K562 (cell line): ENCODE measurements around the gene EEF1AKMT4. TPM values are rescaled to one million over a fixed set of nuclear protein-coding genes. Genes with fewer than 3 reads are reported as not detected.

Experiments
- ATAC-seq: fragments of 200-7000 bp; cut with Tn5 transposase; 3 replicates; pipeline ENCODE4 v1.9.1; 2020; ENCODE audit warnings: moderate library complexity
- BruUV-seq: library from RNA; stranded (reverse); fragments of 400-500 nt; replicated peaks from 2 replicates; lab custom pipeline; 2021; lab: Mats Ljungman, UMichigan
- CTCF ChIA-PET: fragments of 300-600 bp; formaldehyde crosslinking; extraction: SDS; loops from one replicate; lab custom pipeline; 2021; ENCODE audit warnings: low intra/inter-chr PET ratio; lab: Yijun Ruan, JAX
- POLR2A ChIA-PET: fragments of 300-600, 350-650 bp; sonication (Branson Sonifier 250); formaldehyde crosslinking; extraction: SDS; loops from one replicate; lab custom pipeline; 2021; ENCODE audit warnings: antibody characterized with exemption, inconsistent platforms; lab: Yijun Ruan, JAX
- DNase-seq, 4 experiments: peaks; one replicate each; pipeline versions ENCODE4 v3.0.0 to v3.0.0-alpha.2; 2011 to 2018; ENCODE audit warnings: low spot score in 3 of 4, mixed read lengths in 3 of 4; ENCODE audit errors: extremely low read depth in 1 of 4
- FAIRE-seq: peaks from 2 replicates; lab custom pipeline; 2011; peaks lifted over from hg19 to GRCh38; lab: Jason Lieb, UNC
- H2AFZ ChIP-seq: 2 replicates; pipeline ENCODE4 v1.6.0; 2011; ENCODE audit warnings: low read depth, low read length, control low read depth, inconsistent platforms
- H3K27ac ChIP-seq: fragments of 200-600 bp; 3 replicates; pipeline ENCODE4 v1.8.0; 2011; ENCODE audit warnings: low read depth, mild to moderate bottlenecking, control low read depth, inconsistent platforms, low read length, moderate library complexity, mixed read lengths; ENCODE audit errors: extremely low read depth
- H3K27me3 ChIP-seq, 2 experiments: fragments of 300-600 bp in 1 of 2; 2 replicates in 1 of 2; 3 replicates in 1 of 2; pipeline versions ENCODE4 v1.6.0 to v1.8.0; 2011; ENCODE audit warnings: inconsistent platforms in 2 of 2, low read length in 2 of 2, mild to moderate bottlenecking in 1 of 2, mixed read lengths in 1 of 2, moderate library complexity in 1 of 2; ENCODE audit not compliant: control insufficient read depth in 2 of 2, insufficient read depth in 2 of 2
- H3K36me3 ChIP-seq: fragments of 300-600 bp; 3 replicates; pipeline ENCODE4 v1.8.0; 2011; ENCODE audit warnings: mild to moderate bottlenecking, low read length, inconsistent platforms; ENCODE audit not compliant: control insufficient read depth, insufficient read depth
- H3K4me1 ChIP-seq, 2 experiments: fragments of 200-600 bp in 1 of 2; replicated peaks in 1 of 2; 2 replicates in 1 of 2; 3 replicates in 1 of 2; pipeline versions ENCODE4 v1.5.1 to v1.8.0; 2011; ENCODE audit warnings: inconsistent platforms in 2 of 2, low read length in 2 of 2, mild to moderate bottlenecking in 1 of 2, mixed read lengths in 1 of 2, moderate library complexity in 1 of 2; ENCODE audit not compliant: control insufficient read depth in 2 of 2, insufficient read depth in 2 of 2
- H3K4me2 ChIP-seq: 2 replicates; pipeline ENCODE4 v1.6.1; 2011; ENCODE audit warnings: low read length, control low read depth, inconsistent platforms, mixed read lengths; ENCODE audit not compliant: insufficient read depth
- H3K4me3 ChIP-seq: fragments of 200-600 bp; sonication (generic), shearing (Covaris generic); 2 replicates; pipeline ENCODE4 v1.5.1; 2016; ENCODE audit warnings: control low read depth, inconsistent platforms
- H3K79me2 ChIP-seq: fragments of 200-600 bp; 3 replicates; pipeline ENCODE4 v1.8.0; 2011; ENCODE audit warnings: low read length, inconsistent platforms; ENCODE audit not compliant: control insufficient read depth, insufficient read depth
- H3K9ac ChIP-seq, 2 experiments: 2 replicates each; pipeline versions ENCODE4 v1.6.0 to v1.6.1; 2011; ENCODE audit warnings: low read depth in 2 of 2, low read length in 2 of 2, control low read depth in 1 of 2, inconsistent platforms in 1 of 2, mild to moderate bottlenecking in 1 of 2, mixed read lengths in 1 of 2; ENCODE audit not compliant: insufficient read depth in 1 of 2
- H3K9me1 ChIP-seq: one replicate; pipeline ENCODE4 v1.6.0; 2011; ENCODE audit warnings: inconsistent platforms, mild to moderate bottlenecking, low read length, moderate library complexity; ENCODE audit not compliant: control insufficient read depth, insufficient read depth
- H3K9me3 ChIP-seq: replicated peaks from 2 replicates; pipeline ENCODE4 v1.5.1; 2011; ENCODE audit warnings: low read depth, low read length, inconsistent platforms; ENCODE audit not compliant: control insufficient read depth, insufficient read depth
- H4K20me1 ChIP-seq: replicated peaks from 2 replicates; pipeline ENCODE4 v1.6.1; 2011; ENCODE audit warnings: low read length, inconsistent platforms, mixed read lengths; ENCODE audit not compliant: control insufficient read depth, insufficient read depth
- LARP7 ChIP-seq: fragments of 450-650 bp; IDR thresholded peaks from 2 replicates; pipeline ENCODE4 v1.6.1; 2016
- NR0B1 ChIP-seq: fragments of 450-650 bp; IDR thresholded peaks from one replicate; pipeline ENCODE4 v1.6.1; 2018; ENCODE audit warnings: mild to moderate bottlenecking, moderate library complexity; ENCODE audit not compliant: partially characterized antibody
- REST ChIP-seq, 2 experiments: fragments of 450-650 bp; formaldehyde crosslinking in 1 of 2; IDR thresholded peaks; 2 replicates each; pipeline versions ENCODE4 v1.4.0 to v1.6.1; 2014 to 2020; ENCODE audit warnings: mild to moderate bottlenecking in 2 of 2, borderline replicate concordance in 1 of 2, low read depth in 1 of 2
- ZNF212 ChIP-seq: fragments of 450-650 bp; formaldehyde crosslinking; IDR thresholded peaks from 2 replicates; pipeline ENCODE4 v1.4.0; 2020; ENCODE audit warnings: mild to moderate bottlenecking
- ZSCAN32 ChIP-seq: fragments of 450-650 bp; formaldehyde crosslinking; IDR thresholded peaks from 2 replicates; pipeline ENCODE4 v1.4.0; 2020; ENCODE audit warnings: mild to moderate bottlenecking, moderate library complexity
- WGBS: fragments of 100-300 bp; shearing (Covaris generic); methylation state at CpG from one replicate; pipeline ENCODE4 v1.1.6; 2016; ENCODE audit warnings: low coverage, mixed read lengths; ENCODE audit not compliant: insufficient coverage; ENCODE audit errors: missing lambda C conversion rate; 5-methylcytosine and 5-hydroxymethylcytosine counted together
- in situ Hi-C: fragments of 300-500 bp; cut with MboI; formaldehyde crosslinking; loops from 4 replicates; pipeline ENCODE4 v1.15.0; 2018; ENCODE audit warnings: inconsistent platforms, mixed read lengths
- intact Hi-C: fragments of 100-400 bp; cut with micrococcal nuclease; formaldehyde crosslinking; loops from 2 replicates; pipeline ENCODE4 v1.14.2; 2022
- polyA plus RNA-seq, 8 experiments: library from polyadenylated mRNA; depleted of rRNA in 4 of 8; stranded (reverse) in 5 of 8; unstranded in 3 of 8; fragments of >200 nt; fragmentation: Nextera tagmentation in 2 of 8; fragmentation: Illumina TruSeq in 1 of 8; extraction: Ambion mirVana in 2 of 8; extraction: Trizol in 1 of 8; gene quantifications; 2 replicates each; pipeline versions ENCODE4 v1.2.1 to v1.2.3, GENCODE V29; 2011 to 2014; ENCODE audit warnings: inconsistent platforms in 1 of 8, missing spikeins in 1 of 8
- total RNA-seq, 7 experiments: library from RNA; depleted of rRNA in 6 of 7; stranded (reverse); fragments of >200 nt in 6 of 7; fragmentation: Illumina TruSeq in 2 of 7; extraction: Trizol in 2 of 7; gene quantifications; 2 replicates each; pipeline versions ENCODE4 v1.2.1 to v1.2.3, GENCODE V29; 2011 to 2021; ENCODE audit warnings: low replicate concordance in 1 of 7

EEF1AKMT4 gene
- total and polyA plus RNA-seq, 9 of the 15 experiments (the other 6 are each of a cell fraction or from before 2014, with no cell fraction given), result 10.3 to 49.4 (median 18.9) TPM

- TF ChIP-seq NR0B1, result no peak
- TF ChIP-seq, all 486 proteins: peak for 0
Measured at GRCh38 chr3:184237807-184238206, 11.7 kb upstream of the EEF1AKMT4 start (continued).

- no peak for TF ChIP-seq ZNF212
- no peak for TF ChIP-seq ZSCAN32 (CRISPR knock-in tag)
- no peak for TF ChIP-seq REST (IDR thresholded peaks at IDR 0.05; ENCODE audit: borderline replicate concordance)
- no peak for TF ChIP-seq REST (CRISPR knock-in tag; IDR thresholded peaks at IDR 0.05; ENCODE audit: low read depth)
- TF ChIP-seq LARP7, result no peak
- no TSS peak for BruUV-seq
- 7% methylated on average over 13 of the region's 13 CpGs for WGBS
Measured at GRCh38 chr3:184238246-184238818, 11.1 kb upstream of the EEF1AKMT4 start.

More at GRCh38 chr3:184238246-184238818, 11.1 kb upstream of the EEF1AKMT4 start:
- H2AFZ ChIP-seq, result no peak overlapping the region
- CTCF ChIA-PET, result no interaction called here
- H3K4me3 ChIP-seq, result no peak overlapping the region
- in situ Hi-C loops (no loop called here), intact Hi-C loops (no loop called here)
- peaks cover 27% of the 10 kb centered on the region for H4K20me1 ChIP-seq
- ATAC-seq (no peak), FAIRE-seq (no peak), DNase-seq (no peak)
- H3K9me1 ChIP-seq, result no peaks in the 10 kb centered on the region
- no peaks in the 10 kb centered on the region for H3K9me3 ChIP-seq
- no peak overlapping the region for H3K4me2 ChIP-seq
- H3K4me1 ChIP-seq, result peaks cover 0 to 32% of the 10 kb centered on the region in 2 experiments; a peak in 3 of 5 replicates
- no peak overlapping the region for H3K9ac ChIP-seq
- H3K27me3 ChIP-seq, result peaks cover 0 to 26% of the 10 kb centered on the region in 2 experiments; a peak in 3 of 5 replicates
- H3K36me3 ChIP-seq, result peaks cover 14% of the 10 kb centered on the region; the same call in 2 of the 3 replicates
- H3K27ac ChIP-seq, result no peak overlapping the region
- no peaks in the 10 kb centered on the region for H3K79me2 ChIP-seq
- POLR2A ChIA-PET, result interaction anchor here (1.0 kb wide), 1 partner anchor 10 kb away, joined by 5 read pairs; no protein-coding TSS in a partner anchor
